SU-DHL-6 (cell line): Measurements from ENCODE around the gene NGB.

Experiments used
- H2AFZ ChIP-seq: fragments of 200-600 bp; sonication (generic); 2 replicates; pipeline ENCODE4 v1.6.1; 2014; ENCODE audit warnings: low read depth, mild to moderate bottlenecking, moderate library complexity, mixed read lengths, antibody characterized with exemption, low read length; ENCODE audit not compliant: severe bottlenecking
- H3F3A ChIP-seq: fragments of 200-600 bp; shearing (Covaris generic); 2 replicates; pipeline ENCODE4 v1.6.0; 2016; ENCODE audit warnings: antibody characterized with exemption, mild to moderate bottlenecking; ENCODE audit not compliant: insufficient read depth
- H3K27ac ChIP-seq: fragments of 200-600 bp; sonication (generic); 2 replicates; pipeline ENCODE4 v1.5.1; 2016; ENCODE audit warnings: low read depth, mild to moderate bottlenecking, low read length, moderate library complexity, mixed read lengths
- H3K27me3 ChIP-seq: fragments of 200-600 bp; sonication (generic), shearing (Covaris generic); 2 replicates; pipeline ENCODE4 v1.6.0; 2014; ENCODE audit warnings: mild to moderate bottlenecking, low read length
- H3K36me3 ChIP-seq: fragments of 200-600 bp; sonication (generic); 2 replicates; pipeline ENCODE4 v1.6.1; 2014; ENCODE audit warnings: mild to moderate bottlenecking, low read length, mixed read lengths
- H3K4me2 ChIP-seq: fragments of 300-600, 200-600 bp; shearing (Covaris generic), sonication (generic); 2 replicates; pipeline ENCODE4 v1.6.0; 2014; ENCODE audit warnings: low read length, low read depth, mild to moderate bottlenecking; ENCODE audit not compliant: poor library complexity, severe bottlenecking
- H3K4me3 ChIP-seq: fragments of 200-600 bp; sonication (generic); 2 replicates; pipeline ENCODE4 v1.5.1; 2014; ENCODE audit warnings: antibody characterized with exemption, low read length, mild to moderate bottlenecking, mixed read lengths; ENCODE audit not compliant: insufficient read depth, poor library complexity, severe bottlenecking
- H3K79me2 ChIP-seq: fragments of 200-600 bp; sonication (generic); 2 replicates; pipeline ENCODE4 v1.6.1; 2014; ENCODE audit warnings: mild to moderate bottlenecking, low read length, moderate library complexity; ENCODE audit not compliant: insufficient read depth
- H3K9ac ChIP-seq: fragments of 200-600 bp; sonication (generic); 2 replicates; pipeline ENCODE4 v1.7.0; 2014; ENCODE audit warnings: mild to moderate bottlenecking, low read length
- H3K9me2 ChIP-seq: fragments of 200-600 bp; sonication (generic); replicated peaks from 2 replicates; pipeline ENCODE4 v1.6.1; 2014; ENCODE audit warnings: low read length; ENCODE audit not compliant: insufficient read depth
- H3K9me3 ChIP-seq: fragments of 200-600 bp; sonication (generic); 2 replicates; pipeline ENCODE4 v1.6.1; 2014; ENCODE audit warnings: low read length, mixed read lengths; ENCODE audit not compliant: insufficient read depth
- H4K20me1 ChIP-seq: fragments of 200-600 bp; sonication (generic); 2 replicates; pipeline ENCODE4 v1.6.1; 2014; ENCODE audit warnings: low read depth, mild to moderate bottlenecking, antibody characterized with exemption, low read length, moderate library complexity, mixed read lengths
- CTCF ChIP-seq: fragments of 200-600 bp; sonication (generic); IDR thresholded peaks from one replicate; pipeline ENCODE4 v1.5.1; 2017; ENCODE audit warnings: antibody characterized with exemption, mild to moderate bottlenecking, low read length, moderate library complexity; ENCODE audit not compliant: insufficient read depth, poor library complexity, severe bottlenecking
- EZH2phosphoT487 ChIP-seq: fragments of 200-600 bp; sonication (generic), shearing (Covaris generic); conservative IDR thresholded peaks from 2 replicates; pipeline ENCODE4 v1.6.1; 2018; ENCODE audit warnings: mild to moderate bottlenecking, antibody characterized with exemption, low read length, moderate library complexity, mixed read lengths

Gene NGB

GRCh38 chr14:77246784-77247183 lies 24.2 kb downstream of the NGB start:
- Histone ChIP-seq H3F3A (no peaks in the 10 kb centered on the region), H3K79me2 (no peaks in the 10 kb centered on the region), H3K36me3 (no peaks in the 10 kb centered on the region), H4K20me1 (no peaks in the 10 kb centered on the region), H3K9me3 (no peaks in the 10 kb centered on the region), H2AFZ (no peak overlapping the region), H3K4me2 (no peak overlapping the region), H3K9me2 (no peaks in the 10 kb centered on the region), H3K9ac (no peak overlapping the region), H3K4me3 (no peak overlapping the region), H3K27ac (no peak overlapping the region), H3K27me3 (no peaks in the 10 kb centered on the region)
- TF ChIP-seq EZH2phosphoT487 (no peak), CTCF (no peak)

GRCh38 chr14:77245820-77246219 lies 25.2 kb downstream of the NGB start:
- Histone ChIP-seq H3K9ac (no peak overlapping the region), H3K79me2 (no peaks in the 10 kb centered on the region), H3K9me3 (no peaks in the 10 kb centered on the region), H3K36me3 (no peaks in the 10 kb centered on the region), H3K4me2 (no peak overlapping the region), H3F3A (no peaks in the 10 kb centered on the region), H4K20me1 (no peaks in the 10 kb centered on the region), H2AFZ (no peak overlapping the region), H3K27me3 (no peaks in the 10 kb centered on the region), H3K4me3 (no peak overlapping the region), H3K9me2 (no peaks in the 10 kb centered on the region), H3K27ac (no peak overlapping the region)
- TF ChIP-seq CTCF, result no peak
- TF ChIP-seq EZH2phosphoT487, result no peak

GRCh38 chr14:77243853-77244252 lies 27.2 kb downstream of the NGB start:
- Histone ChIP-seq H3K4me2 (no peak overlapping the region), H3K9me3 (no peaks in the 10 kb centered on the region), H3K27me3 (no peaks in the 10 kb centered on the region), H2AFZ (no peak overlapping the region), H3K36me3 (no peaks in the 10 kb centered on the region), H3K9ac (no peak overlapping the region), H3K4me3 (no peak overlapping the region), H3K27ac (no peak overlapping the region), H3F3A (no peaks in the 10 kb centered on the region), H3K9me2 (no peaks in the 10 kb centered on the region), H4K20me1 (no peaks in the 10 kb centered on the region), H3K79me2 (no peaks in the 10 kb centered on the region)
- no peak for TF ChIP-seq CTCF
- no peak for TF ChIP-seq EZH2phosphoT487
